Activated gamma-delta T cell treated with anti-CD3 and anti-CD28 coated beads, Interleukin-2, amount 50 U/mL, for 16 hours (primary cell): ENCODE data around the gene MKNK2.
A peak's percentile ranks its signal among the peaks of the same experiment; 100 is the strongest.

Source experiments
- DNase-seq: peaks from one replicate; pipeline ENCODE4 v3.0.0-alpha.2; 2020; ENCODE audit warnings: low read depth

MKNK2 gene

GRCh38 chr19:2057484-2058469 lies 6.7 kb upstream of the MKNK2 start:
- no peak for DNase-seq

GRCh38 chr19:2056837-2057192 lies 5.8 kb upstream of the MKNK2 start:
- DNase-seq: no peak

- DNase-seq: no peak
Observed at GRCh38 chr19:2055931-2056836, 5.1 kb upstream of the MKNK2 start.

GRCh38 chr19:2054763-2055162 lies 3.7 kb upstream of the MKNK2 start:
- DNase-seq: no peak

- no peak for DNase-seq
Observed at GRCh38 chr19:2053601-2054389, 2.8 kb upstream of the MKNK2 start.

- DNase-seq: peak; percentile 32
Observed at GRCh38 chr19:2051773-2052704, 995 bp upstream of the MKNK2 start.

- no peak for DNase-seq
Observed at GRCh38 chr19:2050349-2050990, 574 bp downstream of the MKNK2 start.

GRCh38 chr19:2049741-2050348 lies 1.2 kb downstream of the MKNK2 start:
- DNase-seq: peak; percentile 33

GRCh38 chr19:2048959-2049740 lies 1.9 kb downstream of the MKNK2 start:
- no peak for DNase-seq

GRCh38 chr19:2048104-2048958 lies 2.7 kb downstream of the MKNK2 start:
- no peak for DNase-seq

- DNase-seq: no peak
Observed at GRCh38 chr19:2047449-2048103, 3.5 kb downstream of the MKNK2 start.

GRCh38 chr19:2047076-2047448 lies 4.0 kb downstream of the MKNK2 start:
- DNase-seq: no peak

- no peak for DNase-seq
Observed at GRCh38 chr19:2046046-2046907, 4.8 kb downstream of the MKNK2 start.

GRCh38 chr19:2045501-2046045 lies 5.5 kb downstream of the MKNK2 start:
- DNase-seq: no peak

- no peak for DNase-seq
Observed at GRCh38 chr19:2044709-2045500, 6.1 kb downstream of the MKNK2 start.
